Ammon's horn (tissue), 1 donor: ENCODE data around the gene CUL7.
"Not testable (repeated sequence)": the region's sequence is repeated elsewhere in the genome, so short reads cannot be mapped to it uniquely, and the experiment has no call there.

Experiments
- DNase-seq: peaks from one replicate; pipeline ENCODE4 v3.0.0-alpha.2; 2016; ENCODE audit warnings: low spot score

The CUL7 gene

DNA sequence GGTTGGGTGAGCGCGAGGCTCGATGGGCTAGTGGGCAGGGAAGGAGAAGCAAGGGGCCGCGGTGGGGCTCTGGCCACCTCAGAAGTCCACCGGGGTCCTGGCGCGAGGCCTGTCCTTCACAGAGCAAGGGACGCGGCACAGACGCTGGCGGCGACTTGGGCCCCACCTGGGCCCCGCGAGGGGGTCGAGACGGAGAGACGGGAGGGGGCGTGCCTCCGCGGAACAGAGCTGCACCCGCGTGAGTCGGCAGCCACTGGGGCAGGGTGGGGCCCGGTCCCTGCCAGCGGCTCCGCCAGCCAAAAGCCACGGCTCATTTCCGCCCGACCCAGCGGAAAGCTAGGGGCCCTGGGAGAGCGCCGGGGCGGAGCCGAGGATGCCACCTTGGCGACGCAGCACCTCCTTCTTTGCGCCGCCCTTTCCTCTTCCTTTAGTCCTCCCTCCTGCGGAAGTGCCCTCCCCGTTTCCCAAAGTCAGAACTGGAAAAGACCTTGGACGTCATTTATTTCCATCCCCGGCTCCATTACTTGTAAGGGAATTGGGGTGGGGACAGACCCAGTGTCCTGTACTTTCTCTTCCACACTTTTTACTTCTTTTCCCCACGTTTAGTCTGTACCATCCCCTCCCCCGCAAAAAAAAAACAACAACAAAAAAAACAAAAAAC lies at the start of gene CUL7:
Gene CUL7 (minus strand): TSS at position 307 of the 661 bp plus-strand sequence. CDS start 1,063 bp downstream, outside the sequence.
- DNase-seq = peak; percentile 91

DNA sequence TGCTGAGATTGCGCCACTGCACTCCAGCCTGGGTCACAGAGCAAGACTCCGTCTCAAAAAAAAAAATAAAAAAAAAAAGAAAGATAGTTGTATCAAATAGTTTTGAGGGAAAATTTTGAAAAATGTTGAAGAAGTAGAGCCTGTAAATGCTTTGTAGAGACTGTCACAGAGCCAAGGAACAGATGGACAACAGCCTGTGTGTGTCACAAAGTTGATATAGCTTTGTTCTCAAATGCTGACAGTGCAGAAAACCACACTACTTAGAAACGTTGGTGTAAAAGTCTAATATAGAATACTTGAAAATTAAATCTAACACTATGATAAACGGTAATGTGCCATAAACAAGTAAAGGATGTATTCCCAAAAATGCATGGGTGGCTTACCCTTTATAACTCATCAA lies 47.8 kb upstream of the CUL7 start:
- no peak for DNase-seq

DNA sequence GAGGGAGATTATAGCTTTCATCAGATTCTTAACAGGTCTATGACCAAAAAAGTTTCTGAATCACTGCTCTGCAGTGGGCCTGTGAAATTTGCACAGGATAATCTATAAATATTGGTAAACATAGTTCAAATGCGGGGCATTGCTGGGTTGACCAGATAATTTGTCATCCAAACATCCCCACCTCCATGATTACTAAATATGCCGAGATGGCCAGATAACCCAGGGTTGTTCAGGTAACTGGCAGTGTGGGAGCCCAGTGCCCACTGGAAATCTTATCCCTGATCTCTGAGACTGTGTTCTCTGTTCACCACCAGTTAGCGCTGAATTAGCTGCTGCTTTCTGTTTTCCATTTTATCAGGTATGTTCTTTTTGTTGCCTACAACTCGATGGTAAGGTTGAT lies 43.9 kb upstream of the CUL7 start:
- DNase-seq = no peak

GRCh38 chr6:43097098-43097489 lies 43.4 kb upstream of the CUL7 start:
- no peak for DNase-seq

- peak; percentile 38 for DNase-seq
Observed at GRCh38 chr6:43096451-43097097, 42.9 kb upstream of the CUL7 start.

GRCh38 chr6:43095939-43096338 lies 42.3 kb upstream of the CUL7 start:
- DNase-seq = no peak

- DNase-seq = peak; percentile 35
Observed at GRCh38 chr6:43093436-43094289, 40.0 kb upstream of the CUL7 start.

DNA sequence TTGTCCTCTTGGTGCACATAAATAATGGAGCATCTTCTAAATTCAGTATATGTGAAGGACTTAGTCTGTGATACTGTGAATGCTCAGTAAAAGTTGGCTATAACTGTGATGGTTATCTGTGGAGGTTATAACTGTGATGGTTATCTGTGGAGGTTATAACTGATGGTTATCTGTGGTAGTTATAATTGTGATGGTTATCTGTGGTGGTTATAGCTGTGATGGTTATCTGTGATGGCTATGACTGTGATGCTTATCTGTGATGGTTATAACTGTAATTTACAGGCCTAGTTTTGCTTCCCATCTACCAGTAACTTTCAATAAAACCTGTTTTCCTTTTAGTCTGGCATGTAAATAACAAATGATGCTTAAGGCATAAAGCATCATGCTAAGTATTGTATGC lies 39.0 kb upstream of the CUL7 start:
- DNase-seq = no peak

DNA sequence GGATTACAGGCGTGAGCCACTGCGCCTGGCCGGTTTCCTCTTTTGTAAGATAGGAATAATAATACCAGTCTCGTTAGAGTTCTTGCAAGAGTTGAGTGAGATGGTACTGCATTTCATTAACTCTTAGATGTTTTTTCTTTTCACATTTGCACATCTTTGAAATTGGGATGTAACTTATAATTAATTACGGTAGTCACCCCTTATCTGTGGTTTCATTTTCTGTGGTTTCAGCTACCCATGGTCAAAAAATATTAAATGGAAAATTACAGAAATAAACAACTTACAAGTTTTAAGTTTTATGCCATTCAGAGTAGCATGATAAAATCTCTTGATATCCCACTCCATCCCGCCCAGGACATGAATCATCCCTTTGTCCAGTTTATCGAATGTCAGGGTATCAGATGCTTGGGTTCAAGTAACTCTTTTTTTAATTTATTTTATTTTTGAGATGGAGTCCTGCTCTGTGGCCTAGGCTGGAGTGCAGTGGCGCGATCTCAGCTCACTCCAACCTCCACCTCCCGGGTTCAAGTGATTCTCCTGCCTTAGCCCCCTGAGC lies 37.9 kb upstream of the CUL7 start:
- DNase-seq = no peak

DNA sequence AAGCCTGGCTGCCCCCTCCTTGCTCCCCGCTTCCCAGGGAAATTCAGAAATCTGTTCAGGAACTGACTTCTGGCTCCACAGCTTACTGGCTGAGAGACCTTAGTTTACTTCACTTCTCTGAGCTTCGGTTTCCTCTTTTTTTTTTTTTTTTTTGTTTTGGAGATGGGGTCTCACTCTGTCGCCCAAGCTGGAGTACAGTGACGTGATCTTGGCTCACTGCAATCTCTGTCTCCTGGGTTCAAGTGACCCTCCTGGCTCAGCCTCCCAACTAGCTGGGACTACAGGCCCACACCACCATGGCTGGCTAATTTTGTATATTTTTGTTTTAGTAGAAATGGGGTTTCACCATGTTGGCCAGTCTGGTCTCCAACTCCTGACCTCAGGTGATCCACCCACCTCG lies 37.4 kb upstream of the CUL7 start:
- DNase-seq = no peak

DNA sequence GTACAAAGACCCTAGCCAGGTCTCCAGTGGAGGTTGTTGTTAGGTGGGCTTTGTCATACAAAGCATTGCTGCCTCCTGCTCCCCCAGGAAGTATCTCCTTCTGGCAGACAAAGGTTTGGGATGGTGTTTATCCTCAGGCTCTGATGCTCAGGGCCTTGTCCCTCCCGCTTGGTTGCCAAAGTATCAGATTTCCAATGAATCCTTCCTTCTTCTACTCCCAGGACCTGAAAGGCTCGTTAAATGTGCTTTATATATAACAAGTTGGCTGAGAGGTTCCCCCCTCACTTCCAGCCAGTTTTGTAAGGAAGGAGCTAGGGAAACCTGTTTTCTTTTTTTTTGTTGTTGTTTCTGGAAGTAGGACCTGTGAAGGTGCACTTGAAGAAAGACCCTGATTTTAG lies 36.9 kb upstream of the CUL7 start:
- no peak for DNase-seq

GRCh38 chr6:43089874-43090558 lies 36.4 kb upstream of the CUL7 start:
- DNase-seq = no peak

- no peak for DNase-seq
Observed at GRCh38 chr6:43089467-43089866, 35.8 kb upstream of the CUL7 start.

- no peak for DNase-seq
Observed at GRCh38 chr6:43088654-43089056, 35.0 kb upstream of the CUL7 start.

- no peak for DNase-seq
Observed at GRCh38 chr6:43086022-43086658, 32.5 kb upstream of the CUL7 start.

DNA sequence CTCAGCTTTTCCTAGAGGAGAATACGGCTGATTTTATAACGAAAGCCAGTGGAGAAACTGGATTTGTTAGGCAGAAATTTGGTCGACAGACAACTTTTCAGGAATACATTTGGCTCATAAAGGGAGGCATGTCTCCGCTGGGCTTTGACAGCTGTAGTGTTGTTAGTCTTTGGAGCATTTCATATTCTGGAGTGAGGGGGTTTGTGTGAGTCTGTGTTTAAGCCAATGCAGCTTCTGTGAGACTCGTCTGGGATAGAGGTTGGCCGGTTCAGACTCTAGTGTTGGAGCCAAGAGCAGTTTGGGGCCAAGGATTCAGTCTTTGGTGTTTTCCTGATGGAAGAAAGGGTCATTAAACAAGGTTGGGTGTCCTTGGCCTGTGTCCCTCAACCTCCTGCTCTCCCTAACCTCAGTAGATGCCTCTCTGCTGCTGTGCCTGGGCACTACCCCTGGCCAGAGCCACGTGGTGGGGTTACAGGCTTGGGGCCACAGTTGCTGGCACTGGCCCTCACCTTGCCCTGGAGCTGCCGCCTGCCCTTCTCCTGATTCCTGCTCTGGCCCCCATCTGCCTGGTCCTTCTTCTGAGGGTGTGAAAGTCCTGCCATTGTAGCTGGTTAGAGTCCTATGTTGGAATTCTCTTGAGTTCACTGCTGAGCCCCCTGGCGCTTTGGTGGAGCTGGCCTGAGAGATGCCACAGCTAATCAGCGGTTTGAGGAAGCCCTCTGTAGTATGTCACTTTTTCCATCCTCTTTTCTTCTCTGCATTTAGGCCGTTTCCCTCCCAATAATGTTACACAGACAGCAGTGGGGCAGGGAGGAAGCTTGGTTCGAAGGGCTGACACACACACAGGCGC lies 29.4 kb upstream of the CUL7 start:
- no peak for DNase-seq

GRCh38 chr6:43081922-43082321 lies 28.3 kb upstream of the CUL7 start:
- not testable (repeated sequence) for DNase-seq

DNA sequence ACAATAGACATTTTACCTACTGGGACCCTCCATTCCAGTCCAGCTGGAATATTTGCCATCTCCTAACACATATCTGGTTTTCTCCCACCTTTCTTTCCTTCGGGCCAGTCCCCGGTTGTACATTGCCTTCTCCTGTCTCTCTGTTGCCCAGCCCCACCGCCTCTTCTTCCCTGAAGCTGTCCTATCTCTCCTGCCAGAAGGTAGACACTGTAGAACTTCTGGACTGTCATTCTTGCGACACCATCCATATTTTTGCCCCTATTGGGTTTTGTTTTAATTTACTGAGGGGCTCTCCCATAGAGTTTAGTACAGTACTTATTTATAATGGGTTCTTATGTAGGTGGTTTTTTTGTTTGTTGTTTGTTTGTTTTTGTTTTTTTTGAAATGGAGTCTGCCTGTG lies 27.4 kb upstream of the CUL7 start:
- no peak for DNase-seq

GRCh38 chr6:43078691-43079090 lies 25.0 kb upstream of the CUL7 start:
- DNase-seq = no peak

DNA sequence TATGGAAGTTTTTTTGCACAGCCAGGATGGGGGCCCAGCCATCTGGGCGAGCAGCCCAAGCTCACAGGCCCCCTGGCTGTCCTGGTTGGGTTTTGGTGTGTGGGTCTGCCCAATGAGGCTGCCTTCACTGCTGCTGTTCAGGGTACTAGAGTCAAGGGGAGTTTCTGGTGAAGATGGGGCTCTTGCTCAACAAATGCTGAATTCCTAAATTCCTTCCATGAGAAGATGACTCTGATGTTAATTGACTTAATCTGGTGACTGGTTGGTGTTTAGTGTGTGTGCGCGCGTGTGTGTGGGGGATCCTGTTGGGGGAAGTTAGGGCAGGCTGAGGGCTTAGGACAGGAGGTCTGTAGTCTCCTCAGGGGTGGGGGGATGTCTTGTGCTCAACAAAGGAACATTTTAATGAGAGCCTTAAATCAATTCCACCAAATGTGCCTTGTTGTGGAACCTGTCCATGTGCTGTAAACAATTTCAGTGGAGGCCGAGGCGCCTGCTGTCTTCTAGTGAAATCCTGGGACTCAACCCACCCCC lies 24.4 kb upstream of the CUL7 start:
- DNase-seq = no peak
